IMR-90 (cell line): Measurements from ENCODE around the gene DBH.

ENCODE experiments used
- BHLHE40 ChIP-seq: fragments of 150-350 bp; IDR thresholded peaks from 2 replicates; pipeline ENCODE4 v1.6.1; 2016; ENCODE audit warnings: mild to moderate bottlenecking, low read depth, low read length
- CEBPB ChIP-seq: IDR thresholded peaks from 2 replicates; pipeline ENCODE4 v1.6.1; 2012; ENCODE audit warnings: low read depth, low read length, improper control_type of control experiment
- CHD1 ChIP-seq: IDR thresholded peaks from 2 replicates; pipeline ENCODE4 v1.6.1; 2012; ENCODE audit warnings: low read depth, low read length, improper control_type of control experiment
- MXI1 ChIP-seq: IDR thresholded peaks from 2 replicates; pipeline ENCODE4 v1.6.1; 2012; ENCODE audit warnings: low read depth, mild to moderate bottlenecking, low read length, moderate library complexity, borderline replicate concordance
- POLR2A ChIP-seq: IDR thresholded peaks from 2 replicates; pipeline ENCODE4 v1.6.1; 2012; ENCODE audit warnings: mild to moderate bottlenecking, low read depth, low read length
- RAD21 ChIP-seq: IDR thresholded peaks from 2 replicates; pipeline ENCODE4 v1.6.1; 2012; ENCODE audit warnings: low read length, improper control_type of control experiment
- RCOR1 ChIP-seq: IDR thresholded peaks from 2 replicates; pipeline ENCODE4 v1.6.1; 2012; ENCODE audit warnings: mild to moderate bottlenecking, low read length, improper control_type of control experiment; ENCODE audit not compliant: insufficient replicate concordance
- RFX5 ChIP-seq: IDR thresholded peaks from 2 replicates; pipeline ENCODE4 v1.8.0; 2012; ENCODE audit warnings: low read depth, mild to moderate bottlenecking, low read length, moderate library complexity
- SMC3 ChIP-seq: fragments of 150-350 bp; IDR thresholded peaks from 2 replicates; pipeline ENCODE4 v1.6.1; 2016; ENCODE audit warnings: low read depth, mild to moderate bottlenecking, antibody characterized with exemption, low read length, moderate library complexity
- TF ChIP-seq, protein P1 (sequence below): conservative IDR thresholded peaks from 2 replicates; pipeline ENCODE4 v1.5.1; 2012; ENCODE audit warnings: mild to moderate bottlenecking, low read depth, low read length, improper control_type of control experiment
- TF ChIP-seq, protein P2 (sequence below): fragments of 150-350 bp; IDR thresholded peaks from 2 replicates; pipeline ENCODE4 v1.6.1; 2016; ENCODE audit warnings: low read depth, mild to moderate bottlenecking, low read length, moderate library complexity, borderline replicate concordance
- TF ChIP-seq, protein P3 (sequence below): fragments of 150-350 bp; IDR thresholded peaks from 2 replicates; pipeline ENCODE4 v1.6.1; 2017; ENCODE audit warnings: mild to moderate bottlenecking, antibody characterized with exemption, low read length, low read depth

DNA sequence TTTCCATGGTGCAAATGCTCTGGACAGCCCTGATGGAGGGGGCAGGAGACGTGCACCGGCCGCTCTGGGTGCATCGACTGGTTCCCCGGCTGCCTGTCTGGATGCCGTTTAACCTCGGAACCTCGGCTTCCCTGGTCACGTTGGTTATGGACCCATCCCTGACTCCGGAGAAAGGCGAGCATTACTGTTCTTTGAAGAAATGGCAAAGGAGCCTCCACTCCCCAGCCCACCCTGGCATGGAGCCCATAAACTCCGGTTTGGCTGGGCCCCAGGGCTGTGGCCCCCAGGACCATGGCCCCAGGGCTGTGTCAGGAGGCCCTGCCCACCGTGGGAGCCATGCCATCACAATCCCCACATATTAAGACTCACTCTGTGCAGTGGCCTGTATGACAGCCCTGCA lies 28.9 kb downstream of the DBH start:
- TF ChIP-seq, protein P1, sequence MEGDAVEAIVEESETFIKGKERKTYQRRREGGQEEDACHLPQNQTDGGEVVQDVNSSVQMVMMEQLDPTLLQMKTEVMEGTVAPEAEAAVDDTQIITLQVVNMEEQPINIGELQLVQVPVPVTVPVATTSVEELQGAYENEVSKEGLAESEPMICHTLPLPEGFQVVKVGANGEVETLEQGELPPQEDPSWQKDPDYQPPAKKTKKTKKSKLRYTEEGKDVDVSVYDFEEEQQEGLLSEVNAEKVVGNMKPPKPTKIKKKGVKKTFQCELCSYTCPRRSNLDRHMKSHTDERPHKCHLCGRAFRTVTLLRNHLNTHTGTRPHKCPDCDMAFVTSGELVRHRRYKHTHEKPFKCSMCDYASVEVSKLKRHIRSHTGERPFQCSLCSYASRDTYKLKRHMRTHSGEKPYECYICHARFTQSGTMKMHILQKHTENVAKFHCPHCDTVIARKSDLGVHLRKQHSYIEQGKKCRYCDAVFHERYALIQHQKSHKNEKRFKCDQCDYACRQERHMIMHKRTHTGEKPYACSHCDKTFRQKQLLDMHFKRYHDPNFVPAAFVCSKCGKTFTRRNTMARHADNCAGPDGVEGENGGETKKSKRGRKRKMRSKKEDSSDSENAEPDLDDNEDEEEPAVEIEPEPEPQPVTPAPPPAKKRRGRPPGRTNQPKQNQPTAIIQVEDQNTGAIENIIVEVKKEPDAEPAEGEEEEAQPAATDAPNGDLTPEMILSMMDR: no peak
- TF ChIP-seq RFX5 (no peak), MXI1 (no peak), POLR2A (no peak), CHD1 (no peak), SMC3 (no peak), RCOR1 (no peak), RAD21 (no peak), BHLHE40 (no peak), CEBPB (no peak)
- TF ChIP-seq, protein P2, sequence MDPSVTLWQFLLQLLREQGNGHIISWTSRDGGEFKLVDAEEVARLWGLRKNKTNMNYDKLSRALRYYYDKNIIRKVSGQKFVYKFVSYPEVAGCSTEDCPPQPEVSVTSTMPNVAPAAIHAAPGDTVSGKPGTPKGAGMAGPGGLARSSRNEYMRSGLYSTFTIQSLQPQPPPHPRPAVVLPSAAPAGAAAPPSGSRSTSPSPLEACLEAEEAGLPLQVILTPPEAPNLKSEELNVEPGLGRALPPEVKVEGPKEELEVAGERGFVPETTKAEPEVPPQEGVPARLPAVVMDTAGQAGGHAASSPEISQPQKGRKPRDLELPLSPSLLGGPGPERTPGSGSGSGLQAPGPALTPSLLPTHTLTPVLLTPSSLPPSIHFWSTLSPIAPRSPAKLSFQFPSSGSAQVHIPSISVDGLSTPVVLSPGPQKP: no peak
- TF ChIP-seq, protein P3, sequence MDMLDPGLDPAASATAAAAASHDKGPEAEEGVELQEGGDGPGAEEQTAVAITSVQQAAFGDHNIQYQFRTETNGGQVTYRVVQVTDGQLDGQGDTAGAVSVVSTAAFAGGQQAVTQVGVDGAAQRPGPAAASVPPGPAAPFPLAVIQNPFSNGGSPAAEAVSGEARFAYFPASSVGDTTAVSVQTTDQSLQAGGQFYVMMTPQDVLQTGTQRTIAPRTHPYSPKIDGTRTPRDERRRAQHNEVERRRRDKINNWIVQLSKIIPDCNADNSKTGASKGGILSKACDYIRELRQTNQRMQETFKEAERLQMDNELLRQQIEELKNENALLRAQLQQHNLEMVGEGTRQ: no peak
